ENCODE data around the gene FHL5. TPM values are rescaled to one million over a fixed set of nuclear protein-coding genes. Genes with fewer than 3 reads are reported as not detected.

The FHL5 gene
- not detected for total RNA-seq
- total RNA-seq (2013): not detected

GRCh38 chr6:96562886-96563285 lies at the start of gene FHL5:
FHL5 (plus strand) TSS chr6:96563128; CDS start chr6:96603614, 40,486 bp downstream.
- WGBS (ENCODE audit: insufficient coverage): 38% methylated on average over 3 of the region's 3 CpGs
- H3K27ac Mint-ChIP-seq: no peak within 1 kb of the TSS
- H3K4me1 Mint-ChIP-seq: no peaks in the 10 kb centered on the region
- Histone ChIP-seq H3K4me1 (ENCODE audit: control insufficient read depth, insufficient read depth, low read length) (no peaks in the 10 kb centered on the region), H3K27ac (ENCODE audit: low read length) (no peak within 1 kb of the TSS), H3K9me3 (ENCODE audit: control insufficient read depth, insufficient read depth, low read length) (no peaks in the 10 kb centered on the region), H3K27me3 (ENCODE audit: control insufficient read depth, insufficient read depth, low read length) (no peaks in the 10 kb centered on the region), H3K36me3 (ENCODE audit: control insufficient read depth, insufficient read depth, low read length) (no peaks in the 10 kb centered on the region), H3K4me3 (ENCODE audit: low read length) (no peak within 1 kb of the TSS)
- H3K9me3 Mint-ChIP-seq: peaks cover 0 to 2% of the 10 kb centered on the region in 2 donors
- peaks cover 0 to 12% of the 10 kb centered on the region in 2 donors for H3K27me3 Mint-ChIP-seq (ENCODE audit: low read depth in 2 of 2)
- no peak within 1 kb of the TSS for H3K4me3 Mint-ChIP-seq
- DNase-seq (no peak), ATAC-seq (no peak)
- H3K36me3 Mint-ChIP-seq: no peaks in the 10 kb centered on the region
- TF ChIP-seq, protein P1, sequence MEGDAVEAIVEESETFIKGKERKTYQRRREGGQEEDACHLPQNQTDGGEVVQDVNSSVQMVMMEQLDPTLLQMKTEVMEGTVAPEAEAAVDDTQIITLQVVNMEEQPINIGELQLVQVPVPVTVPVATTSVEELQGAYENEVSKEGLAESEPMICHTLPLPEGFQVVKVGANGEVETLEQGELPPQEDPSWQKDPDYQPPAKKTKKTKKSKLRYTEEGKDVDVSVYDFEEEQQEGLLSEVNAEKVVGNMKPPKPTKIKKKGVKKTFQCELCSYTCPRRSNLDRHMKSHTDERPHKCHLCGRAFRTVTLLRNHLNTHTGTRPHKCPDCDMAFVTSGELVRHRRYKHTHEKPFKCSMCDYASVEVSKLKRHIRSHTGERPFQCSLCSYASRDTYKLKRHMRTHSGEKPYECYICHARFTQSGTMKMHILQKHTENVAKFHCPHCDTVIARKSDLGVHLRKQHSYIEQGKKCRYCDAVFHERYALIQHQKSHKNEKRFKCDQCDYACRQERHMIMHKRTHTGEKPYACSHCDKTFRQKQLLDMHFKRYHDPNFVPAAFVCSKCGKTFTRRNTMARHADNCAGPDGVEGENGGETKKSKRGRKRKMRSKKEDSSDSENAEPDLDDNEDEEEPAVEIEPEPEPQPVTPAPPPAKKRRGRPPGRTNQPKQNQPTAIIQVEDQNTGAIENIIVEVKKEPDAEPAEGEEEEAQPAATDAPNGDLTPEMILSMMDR (IDR thresholded peaks at IDR 0.05): no peak
- intact Hi-C loops (cut with micrococcal nuclease): no loop called here

DNA sequence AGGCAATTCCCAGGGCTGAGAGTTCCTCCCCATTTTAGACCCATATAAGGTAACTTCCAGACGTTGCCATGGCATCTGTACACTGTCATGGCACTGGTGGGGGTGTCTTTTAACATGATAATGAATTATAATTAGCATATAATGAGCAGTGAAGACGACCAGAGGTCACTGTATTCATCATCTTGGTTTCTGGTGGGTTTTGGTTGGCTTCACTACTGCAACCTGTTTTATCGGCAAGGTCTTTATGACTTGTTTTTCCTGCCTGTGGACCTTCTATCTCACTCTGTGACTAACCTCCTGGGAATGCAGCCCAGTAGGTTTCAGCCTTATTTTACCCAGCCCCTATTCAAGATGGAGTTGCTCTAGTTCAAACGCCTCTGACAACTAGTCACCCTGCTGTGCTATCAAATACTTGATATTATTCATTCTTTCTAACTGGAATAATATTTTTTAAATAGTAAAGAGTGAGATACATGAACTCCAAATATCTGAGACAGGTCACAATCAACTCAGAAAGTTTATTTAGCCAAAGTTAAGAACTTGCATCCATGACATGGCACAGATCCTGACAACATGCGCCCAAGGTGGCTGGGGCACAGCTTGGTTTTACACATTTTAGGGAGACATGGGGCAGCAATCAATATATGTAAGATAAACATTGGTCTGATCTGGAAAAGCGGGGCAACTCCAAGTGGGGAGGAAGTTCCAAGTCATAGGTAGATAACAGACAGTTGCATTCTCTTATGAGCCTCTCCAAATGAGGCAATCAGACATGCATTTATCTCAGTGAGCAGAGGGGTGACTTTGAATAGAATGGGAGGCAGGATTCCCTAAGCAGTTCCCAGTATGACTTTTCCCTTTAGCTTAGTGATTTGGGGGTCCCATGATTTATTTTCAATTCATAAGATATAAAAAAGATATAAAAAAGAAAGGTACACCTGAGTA lies 42.5 kb upstream of the FHL5 start:
- no peaks in the 10 kb centered on the region for H3K27me3 Mint-ChIP-seq (ENCODE audit: low read depth in 2 of 2)
- no peak overlapping the region for H3K27ac ChIP-seq (ENCODE audit: low read length)
- H3K36me3 ChIP-seq (ENCODE audit: control insufficient read depth, insufficient read depth, low read length): peaks cover 13% of the 10 kb centered on the region
- H3K27ac Mint-ChIP-seq: peak overlapping the region; percentile 98 to 99
- WGBS (ENCODE audit: insufficient coverage): 82% methylated on average over 5 of the region's 6 CpGs
- no peaks in the 10 kb centered on the region for H3K9me3 Mint-ChIP-seq
- peak in 1 of 2 donors; percentile 20 for DNase-seq
- H3K4me1 ChIP-seq (ENCODE audit: control insufficient read depth, insufficient read depth, low read length): peaks cover 9% of the 10 kb centered on the region
- no peak for ATAC-seq
- no peaks in the 10 kb centered on the region for H3K36me3 Mint-ChIP-seq
- no peaks in the 10 kb centered on the region for H3K9me3 ChIP-seq (ENCODE audit: control insufficient read depth, insufficient read depth, low read length)
- TF ChIP-seq, protein P1 (IDR thresholded peaks at IDR 0.05): no peak
- no peaks in the 10 kb centered on the region for H3K27me3 ChIP-seq (ENCODE audit: control insufficient read depth, insufficient read depth, low read length)
- peak overlapping the region; percentile 90 for H3K4me3 ChIP-seq (ENCODE audit: low read length)
- H3K4me1 Mint-ChIP-seq: peaks cover 14 to 35% of the 10 kb centered on the region in 2 donors
- intact Hi-C loops (cut with micrococcal nuclease): loop anchor here (1.0 to 5.0 kb wide), 3 partner anchors 23 to 943 kb away; partner anchors contain the start of genes KLHL32 and MANEA
- peak overlapping the region; percentile 98 for H3K4me3 Mint-ChIP-seq

DNA sequence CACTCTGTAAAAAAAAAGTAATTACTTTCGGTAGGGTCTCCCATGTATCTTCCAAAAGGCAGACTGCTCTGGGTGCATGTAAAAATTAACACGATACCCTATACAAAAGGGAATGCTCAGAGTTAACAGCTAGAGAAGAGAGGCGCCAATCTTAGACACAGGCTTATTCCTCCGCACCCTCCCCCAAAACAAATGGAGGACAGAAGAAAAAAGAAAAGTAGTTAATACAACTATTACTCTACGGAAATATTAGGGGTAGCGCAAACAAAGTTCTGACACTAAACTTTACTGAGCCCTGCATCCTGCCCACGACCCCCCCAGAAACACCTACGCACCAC lies 41.7 kb upstream of the FHL5 start:
- WGBS (ENCODE audit: insufficient coverage): 0% methylated on average over 6 of the region's 8 CpGs
- H3K4me1 ChIP-seq (ENCODE audit: control insufficient read depth, insufficient read depth, low read length): peaks cover 9% of the 10 kb centered on the region
- intact Hi-C loops (cut with micrococcal nuclease): loop anchor here (1.0 to 5.0 kb wide), 3 partner anchors 24 to 944 kb away; partner anchors contain the start of genes KLHL32 and MANEA
- DNase-seq (no peak), ATAC-seq (no peak)
- peaks cover 20% of the 10 kb centered on the region for H3K36me3 ChIP-seq (ENCODE audit: control insufficient read depth, insufficient read depth, low read length)
- Mint-ChIP-seq H3K4me1 (peaks cover 14 to 35% of the 10 kb centered on the region in 2 donors), H3K36me3 (peaks cover 3% of the 10 kb centered on the region), H3K9me3 (no peaks in the 10 kb centered on the region), H3K27me3 (ENCODE audit: low read depth in 2 of 2) (no peaks in the 10 kb centered on the region), H3K27ac (peak overlapping the region; percentile 98 to 99), H3K4me3 (peak overlapping the region; percentile 98)
- H3K27me3 ChIP-seq (ENCODE audit: control insufficient read depth, insufficient read depth, low read length): no peaks in the 10 kb centered on the region
- peak overlapping the region; percentile 90 for H3K4me3 ChIP-seq (ENCODE audit: low read length)
- TF ChIP-seq, protein P1 (IDR thresholded peaks at IDR 0.05): no peak
- H3K27ac ChIP-seq (ENCODE audit: low read length): peak overlapping the region; percentile 97
- H3K9me3 ChIP-seq (ENCODE audit: control insufficient read depth, insufficient read depth, low read length): no peaks in the 10 kb centered on the region

Measured in natural killer cell (primary cell).